A549 (cell line): ENCODE data around the gene NRSN2.

Experiments
- CTCF ChIP-seq: fragments of >200 bp; sonication (Bioruptor Twin); formaldehyde crosslinking; IDR thresholded peaks from 3 replicates; pipeline ENCODE4 v1.5.1; 2016
- FOSL2 ChIP-seq, 2 experiments: fragments of 450-650 bp in 1 of 2; fragments of >200 bp in 1 of 2; sonication (Bioruptor Twin) in 1 of 2; formaldehyde crosslinking; IDR thresholded peaks; 2 replicates each; pipeline versions ENCODE4 v1.5.0 to v1.6.1; 2016 to 2020; ENCODE audit warnings: mild to moderate bottlenecking in 1 of 2, moderate library complexity in 1 of 2
- HDAC2 ChIP-seq: fragments of 200-600 bp; sonication (generic); IDR thresholded peaks from 2 replicates; pipeline ENCODE4 v1.6.1; 2016
- MAFK ChIP-seq: fragments of 450-650 bp; IDR thresholded peaks from 2 replicates; pipeline ENCODE4 v1.6.1; 2014; ENCODE audit not compliant: partially characterized antibody
- MAX ChIP-seq: IDR thresholded peaks from 2 replicates; pipeline ENCODE4 v1.6.1; 2012
- POLR2A ChIP-seq: IDR thresholded peaks from 2 replicates; pipeline ENCODE4 v1.6.1; 2012; ENCODE audit warnings: mild to moderate bottlenecking, low read length
- POLR2AphosphoS2 ChIP-seq: conservative IDR thresholded peaks from 2 replicates; pipeline ENCODE4 v1.6.1; 2012; ENCODE audit warnings: low read length, improper control_type of control experiment, inconsistent platforms
- RAD21 ChIP-seq, 2 experiments: fragments of >200 bp in 1 of 2; sonication (Bioruptor Twin) in 1 of 2; formaldehyde crosslinking in 1 of 2; IDR thresholded peaks in 1 of 2; conservative IDR thresholded peaks in 1 of 2; 2 replicates in 1 of 2; 3 replicates in 1 of 2; pipeline ENCODE4 v1.6.1; 2012 to 2018; ENCODE audit warnings: inconsistent platforms in 1 of 2
- REST ChIP-seq: fragments of 200-600 bp; sonication (generic); IDR thresholded peaks from 2 replicates; pipeline ENCODE4 v1.6.1; 2016; ENCODE audit warnings: antibody characterized with exemption, mild to moderate bottlenecking, moderate library complexity
- RFX5 ChIP-seq: fragments of 450-650 bp; IDR thresholded peaks from 2 replicates; pipeline ENCODE4 v1.7.1; 2014; ENCODE audit warnings: antibody characterized with exemption, mild to moderate bottlenecking, moderate library complexity
- SMC3 ChIP-seq: fragments of >200 bp; sonication (Bioruptor Twin); formaldehyde crosslinking; IDR thresholded peaks from 3 replicates; pipeline ENCODE4 v1.6.1; 2018; ENCODE audit warnings: inconsistent platforms
- USF2 ChIP-seq: fragments of 450-650 bp; IDR thresholded peaks from 2 replicates; pipeline ENCODE4 v1.6.1; 2014; ENCODE audit warnings: antibody characterized with exemption

GRCh38 chr20:404088-404487, 57.2 kb downstream of the NRSN2 start:
- TF ChIP-seq CTCF (no peak), HDAC2 (no peak), RFX5 (no peak), REST (no peak), RAD21 (conservative IDR thresholded peaks at IDR 0.05 in 1 of 2, IDR thresholded peaks at IDR 0.05 in 1 of 2) (no peak), MAX (no peak), USF2 (no peak), POLR2A (no peak), MAFK (no peak), POLR2AphosphoS2 (no peak), FOSL2 (IDR thresholded peaks at IDR 0.05) (no peak), FOSL2 (CRISPR knock-in tag; IDR thresholded peaks at IDR 0.05) (no peak), SMC3 (no peak)
